GM21576 (cell line): ENCODE data around the gene SPTBN5.

ENCODE experiments used
- ATAC-seq: cut with Tn5 transposase; IDR thresholded peaks from one replicate; pipeline ENCODE4 v1.9.1; 2021; ENCODE audit warnings: mild to moderate bottlenecking, moderate library complexity; ENCODE audit not compliant: unreplicated experiment

Gene SPTBN5

DNA sequence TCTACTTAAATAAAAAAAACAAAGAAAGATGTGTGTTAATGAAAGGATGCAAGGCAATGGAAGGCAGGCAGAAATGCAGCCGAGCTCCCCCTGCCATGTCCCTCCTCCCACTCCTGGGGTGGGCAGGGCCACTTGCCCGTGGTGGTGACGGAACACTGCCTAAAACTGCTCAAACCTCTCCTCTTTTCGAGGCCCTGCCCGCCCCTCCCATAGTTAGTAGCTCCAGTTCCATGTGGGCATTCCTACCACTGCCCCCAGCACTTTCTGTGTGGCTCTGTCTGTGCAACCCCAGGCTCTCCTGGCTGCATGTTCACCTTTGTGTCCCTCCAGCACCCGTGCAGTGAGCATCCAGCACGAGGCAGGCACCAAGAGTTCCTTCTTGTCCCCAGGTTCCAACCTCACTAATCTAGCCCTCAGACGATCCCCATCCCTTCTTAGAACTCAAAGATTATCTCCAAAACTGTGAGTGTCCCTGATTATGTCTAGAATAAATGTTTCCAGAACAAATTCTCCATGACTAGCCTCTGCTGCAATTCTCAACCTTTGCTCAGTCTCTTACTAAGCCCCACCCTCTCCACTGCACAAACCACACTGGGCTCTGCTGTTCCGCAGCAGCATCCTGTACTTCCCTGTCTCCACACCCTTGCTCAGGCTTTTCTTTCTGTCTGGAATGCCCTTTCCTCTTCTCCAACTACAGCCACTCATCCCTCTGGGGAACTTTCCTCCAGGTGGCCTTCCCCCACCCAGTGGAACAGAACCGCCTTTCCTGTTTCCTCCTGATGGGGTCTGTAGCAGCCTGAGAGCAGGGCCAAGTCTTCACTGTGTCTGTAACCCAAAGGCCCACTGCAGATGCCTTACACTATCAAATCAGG is 32.6 kb upstream of the SPTBN5 start:
- ATAC-seq = no peak

DNA sequence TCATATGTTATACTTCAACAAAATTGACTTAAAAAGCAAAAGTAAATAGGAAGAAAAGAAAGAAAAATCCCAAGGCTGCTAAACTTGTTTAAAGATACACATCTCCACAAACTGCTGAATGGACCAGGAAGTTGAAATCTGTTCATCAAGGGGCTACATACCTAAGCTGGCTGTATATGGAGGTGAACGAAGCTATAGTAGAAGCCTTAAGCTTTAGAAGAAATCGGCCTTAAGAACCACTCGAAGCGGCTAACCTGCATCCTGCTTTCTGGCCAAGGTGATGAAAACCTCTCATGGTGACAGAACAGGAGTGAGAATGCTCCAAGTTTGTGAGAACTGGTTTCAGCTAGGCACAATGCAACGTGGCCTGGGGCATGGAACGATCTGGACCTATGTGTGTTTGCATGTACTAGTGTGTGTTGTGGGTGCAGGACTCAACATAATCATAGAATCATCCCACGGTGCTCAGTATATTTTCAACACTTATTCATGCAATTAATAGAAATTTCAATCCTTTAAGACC is 31.3 kb upstream of the SPTBN5 start:
- ATAC-seq = no peak

DNA sequence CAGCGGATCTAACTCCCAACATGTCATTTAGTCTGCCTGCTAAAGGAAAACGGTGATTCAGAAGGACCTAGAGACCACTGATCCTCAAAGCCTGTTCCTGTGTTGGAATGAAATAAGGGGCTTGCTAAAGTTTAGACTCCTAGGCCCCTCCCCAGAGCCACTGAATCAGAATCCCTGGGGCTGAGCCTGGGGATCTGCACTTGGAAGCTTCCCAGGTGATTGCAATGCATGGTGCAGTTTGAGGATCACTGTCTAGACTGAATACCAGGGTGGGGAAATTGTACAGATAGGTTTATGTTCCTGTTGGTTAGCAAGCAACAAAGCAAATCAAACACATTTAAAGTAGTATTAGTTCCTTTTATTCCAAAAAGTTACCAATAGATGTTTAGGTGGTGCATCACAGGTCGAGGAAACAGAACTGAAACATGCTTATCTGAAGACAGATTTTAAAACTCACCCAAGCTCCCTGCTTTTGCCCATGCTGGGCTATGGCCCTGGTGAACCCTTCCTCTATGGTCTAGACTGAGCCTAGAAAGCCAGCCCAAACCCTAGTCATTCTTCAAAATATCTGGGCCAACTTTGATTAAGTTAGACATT is 29.6 kb upstream of the SPTBN5 start:
- ATAC-seq = no peak

DNA sequence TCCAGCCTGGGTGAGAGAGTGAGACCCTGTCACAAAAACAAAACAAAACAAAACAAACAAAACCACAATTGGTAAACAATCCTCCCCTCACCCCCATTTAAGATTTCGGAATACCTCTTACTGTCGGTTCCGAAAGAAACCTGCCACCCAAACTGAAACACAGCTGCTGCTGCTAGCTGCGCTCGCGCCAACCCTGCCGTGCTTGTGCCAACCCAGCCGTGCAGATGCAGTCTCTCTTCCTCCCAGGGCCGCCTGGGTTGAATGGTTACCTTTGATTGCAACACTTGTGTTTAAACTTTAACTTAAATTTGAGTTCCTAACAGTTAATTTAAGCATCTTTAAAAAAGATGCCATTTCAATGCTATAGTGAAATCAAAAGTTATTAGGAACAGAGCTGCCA is 28.5 kb upstream of the SPTBN5 start:
- no peak for ATAC-seq

DNA sequence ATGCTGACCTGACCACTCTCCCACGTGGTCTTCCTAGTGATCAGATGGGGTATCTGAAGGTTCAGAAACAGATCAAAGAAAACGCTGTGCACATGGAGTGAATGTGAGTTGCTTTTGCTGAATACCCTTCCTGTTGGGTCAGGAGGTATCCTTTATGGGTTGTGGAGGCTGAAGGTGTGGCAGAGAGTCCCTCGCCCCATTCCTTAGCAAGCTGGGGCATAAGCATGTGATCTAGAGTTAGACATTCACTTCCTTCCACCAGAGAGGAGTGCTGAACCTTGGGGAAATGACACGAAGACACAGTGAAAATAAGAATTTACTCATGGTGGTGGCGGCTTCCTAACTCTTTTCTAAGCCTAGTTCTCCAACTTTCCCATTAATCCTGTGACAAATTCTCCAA is 27.8 kb upstream of the SPTBN5 start:
- ATAC-seq = no peak

DNA sequence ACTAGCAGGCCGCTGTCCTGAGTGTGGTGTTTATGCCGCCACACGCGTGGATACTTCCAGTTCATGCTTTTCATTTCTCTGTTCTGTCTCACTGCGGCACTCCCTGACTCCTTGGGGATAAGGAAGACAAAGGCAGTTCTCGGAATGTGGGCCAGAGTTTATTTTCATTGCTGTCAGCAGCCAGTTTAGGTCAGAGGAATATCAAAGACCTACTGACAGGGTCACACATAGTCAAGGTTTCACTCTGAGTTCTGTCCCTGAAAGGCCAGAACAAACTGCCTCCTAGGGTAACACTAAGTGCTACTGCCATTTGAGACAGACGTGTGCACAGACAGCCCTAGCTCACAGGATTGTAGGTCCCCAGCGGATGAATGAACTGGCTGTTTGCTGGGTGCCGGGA is 27.3 kb upstream of the SPTBN5 start:
- no peak for ATAC-seq

DNA sequence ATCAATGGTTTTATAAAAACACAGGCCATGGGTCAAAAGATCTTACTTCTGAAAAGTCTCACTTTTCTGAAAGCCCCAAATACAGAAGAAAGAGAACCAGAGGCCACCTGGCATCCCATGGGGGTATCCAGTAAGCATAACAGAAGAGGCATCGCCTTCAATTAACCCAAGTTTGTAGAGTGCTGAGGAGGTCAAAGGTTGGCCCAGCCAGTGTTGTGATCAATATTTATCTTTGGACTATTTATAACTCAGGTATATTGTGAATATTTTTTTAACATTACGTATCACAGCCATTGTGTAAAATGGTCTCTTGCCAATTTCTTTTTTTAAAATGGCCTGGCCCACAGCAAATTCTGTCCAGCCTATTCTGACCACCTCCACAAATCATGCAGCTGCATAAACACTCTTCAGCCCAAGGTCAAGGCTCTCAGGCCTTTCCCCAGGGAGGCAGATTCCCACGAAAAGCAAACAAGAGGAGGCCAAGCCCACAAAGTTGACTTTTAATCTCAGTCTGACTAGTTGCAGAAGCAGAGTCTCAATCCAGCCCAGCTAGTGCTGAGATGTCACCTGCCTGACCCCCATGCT is 26.2 kb upstream of the SPTBN5 start:
- ATAC-seq = no peak

DNA sequence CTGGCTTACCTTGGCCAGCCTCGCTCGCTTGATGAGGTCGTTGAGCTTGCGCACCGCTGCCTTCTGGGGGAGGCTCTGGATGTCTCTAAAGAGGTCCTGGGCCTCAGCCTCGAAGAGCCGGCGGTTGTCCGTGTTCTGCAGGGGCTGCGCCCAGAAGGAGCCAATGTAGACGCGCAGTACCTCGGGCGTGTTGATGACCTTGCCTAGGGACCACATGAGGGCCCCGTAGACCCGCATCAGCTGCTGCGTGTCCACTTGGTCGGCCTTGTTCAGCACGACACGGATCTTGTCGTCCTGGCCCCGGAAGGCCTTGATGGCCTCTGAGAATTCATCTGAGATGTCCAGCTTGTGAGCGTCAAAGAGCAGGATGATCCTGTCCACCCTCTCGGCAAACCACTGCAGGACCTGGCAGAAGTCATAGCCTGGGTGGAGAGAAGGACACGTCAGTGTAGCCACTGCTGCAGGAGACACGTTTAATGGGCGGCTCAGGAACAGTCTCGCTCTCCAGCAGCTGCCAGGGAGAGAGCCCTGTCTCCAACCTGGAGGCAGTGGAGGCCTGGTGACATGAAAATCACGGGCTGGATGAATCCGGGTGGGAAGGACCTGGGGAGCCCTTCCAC is 25.5 kb upstream of the SPTBN5 start:
- no peak for ATAC-seq

DNA sequence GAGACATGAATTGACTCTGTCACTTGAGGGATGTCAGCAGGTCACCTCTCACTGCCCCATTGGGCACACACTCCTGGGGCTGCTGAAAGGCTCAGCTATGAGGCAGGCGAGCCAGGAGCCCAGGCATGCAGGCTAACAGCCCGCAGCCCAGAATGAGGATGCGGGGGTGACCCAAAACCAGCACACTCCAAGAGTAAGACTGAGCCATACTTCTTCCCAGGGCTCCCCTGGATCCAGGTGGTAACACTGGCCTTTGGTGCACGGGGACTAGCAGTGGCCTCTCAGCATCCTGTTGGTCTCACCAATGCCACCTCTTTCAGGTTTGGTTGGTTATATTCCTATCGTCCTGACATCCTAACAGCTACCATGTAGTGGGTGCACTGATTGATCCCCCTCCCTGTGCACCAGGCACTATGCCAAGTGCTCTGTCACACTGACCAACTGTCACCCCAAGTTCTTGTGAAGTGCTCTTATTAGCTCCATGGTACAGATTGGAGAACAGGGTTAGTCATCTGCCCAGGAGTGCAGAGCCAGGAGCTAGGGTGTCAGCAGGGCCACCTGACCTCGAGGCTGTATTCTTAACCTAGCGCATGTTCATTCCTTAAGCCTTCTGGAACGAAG is 24.8 kb upstream of the SPTBN5 start:
- ATAC-seq = no peak

DNA sequence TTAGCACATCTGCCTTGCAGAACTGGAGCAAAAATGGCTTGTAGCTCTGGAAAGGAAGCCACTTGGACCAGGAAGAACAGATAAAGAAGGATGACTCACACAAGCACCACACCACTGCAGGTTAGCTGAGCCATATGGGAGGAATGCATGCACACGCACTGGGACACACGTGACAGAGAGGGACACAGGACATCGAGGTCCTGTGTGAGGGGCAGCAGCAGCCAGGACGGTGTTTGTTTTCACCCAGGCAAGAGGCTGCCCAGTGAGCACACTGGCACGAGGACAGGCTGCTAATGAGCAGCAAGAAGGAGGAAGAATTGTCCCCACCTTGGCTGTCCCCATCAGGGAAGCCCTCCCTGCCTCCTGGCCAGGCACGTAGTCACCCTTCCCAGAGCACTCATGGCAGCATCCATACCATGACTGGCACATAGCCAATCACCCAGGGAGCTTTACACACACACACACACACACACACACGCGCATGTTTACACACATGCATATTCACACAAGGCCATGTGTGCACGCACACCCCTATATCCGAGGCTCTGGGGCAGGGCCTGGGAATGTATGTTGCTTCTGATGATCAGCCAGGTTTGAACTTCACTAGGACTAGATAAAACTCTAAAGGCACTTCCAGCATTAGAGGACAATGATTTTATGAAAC is 24.0 kb upstream of the SPTBN5 start:
- no peak for ATAC-seq

DNA sequence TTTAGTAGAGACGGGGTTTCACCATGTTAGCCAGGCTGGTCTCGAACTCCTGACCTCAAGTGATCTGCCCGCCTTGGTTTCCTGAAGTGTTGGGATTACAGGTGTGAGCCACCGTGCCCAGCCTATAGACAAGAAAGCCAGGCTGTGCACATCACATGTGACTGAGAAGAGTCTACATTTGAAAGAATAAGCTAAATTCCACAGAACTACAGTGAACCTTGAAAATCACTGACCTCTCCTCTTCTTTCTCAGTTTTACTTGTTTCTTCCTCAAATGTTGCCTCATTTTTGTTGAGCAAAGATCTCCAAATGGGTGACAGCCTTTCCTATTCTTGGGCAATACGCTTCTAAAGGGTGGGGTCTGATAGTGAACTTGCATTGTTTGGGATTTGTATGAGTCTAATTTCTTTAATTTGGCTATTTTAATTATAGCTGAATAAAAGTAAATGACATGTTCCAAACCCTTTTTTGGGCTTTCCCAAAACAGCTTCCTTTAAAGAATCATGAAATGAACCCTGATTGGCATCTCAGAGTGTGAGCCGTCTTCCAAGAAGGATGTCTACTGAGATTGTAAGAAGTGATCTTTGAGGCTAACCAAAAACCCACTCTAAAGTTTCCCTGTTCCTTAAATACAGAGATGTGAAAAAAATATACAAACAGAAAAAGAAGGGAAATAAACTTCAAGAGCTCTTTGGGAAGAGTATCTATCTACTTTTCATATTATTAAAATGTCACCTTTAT is 21.6 kb upstream of the SPTBN5 start:
- ATAC-seq = no peak

DNA sequence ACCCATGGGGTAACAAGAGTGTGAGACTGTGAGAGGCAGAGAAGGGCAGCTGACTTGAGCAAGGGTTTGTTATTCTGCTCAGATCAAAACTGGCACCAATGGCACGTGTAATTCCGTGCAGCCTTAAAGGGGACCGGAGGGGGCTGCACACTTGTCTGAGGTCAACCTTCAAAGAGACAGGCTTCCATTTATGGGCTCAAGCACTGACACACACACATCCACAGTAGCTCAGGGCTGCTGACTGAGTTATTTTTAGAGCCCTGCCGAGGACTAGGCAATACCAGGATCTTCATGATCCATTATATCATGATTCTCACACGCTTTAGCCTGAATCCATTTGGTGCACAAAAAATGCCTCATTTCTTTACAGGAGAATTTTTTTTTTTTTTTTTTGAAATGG is 20.6 kb upstream of the SPTBN5 start:
- no peak for ATAC-seq

DNA sequence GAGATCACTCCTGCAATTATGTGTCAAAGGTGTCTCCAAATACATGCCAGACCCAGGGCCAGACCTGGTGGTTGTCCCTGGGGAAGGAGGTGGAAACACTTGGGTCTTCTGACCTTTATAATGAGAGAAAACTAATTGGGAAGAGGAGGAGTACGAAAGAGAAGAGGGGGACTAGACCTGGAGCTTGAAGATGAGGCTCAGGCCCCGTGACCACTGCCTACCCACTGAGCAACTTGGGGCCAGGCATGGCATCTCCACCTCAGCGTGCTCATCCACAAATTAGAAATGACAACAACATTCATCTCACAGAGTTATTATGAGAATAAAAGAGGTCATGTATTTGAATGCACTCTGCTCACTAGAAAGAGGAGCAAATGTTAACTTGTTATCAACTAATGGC is 19.4 kb upstream of the SPTBN5 start:
- no peak for ATAC-seq

DNA sequence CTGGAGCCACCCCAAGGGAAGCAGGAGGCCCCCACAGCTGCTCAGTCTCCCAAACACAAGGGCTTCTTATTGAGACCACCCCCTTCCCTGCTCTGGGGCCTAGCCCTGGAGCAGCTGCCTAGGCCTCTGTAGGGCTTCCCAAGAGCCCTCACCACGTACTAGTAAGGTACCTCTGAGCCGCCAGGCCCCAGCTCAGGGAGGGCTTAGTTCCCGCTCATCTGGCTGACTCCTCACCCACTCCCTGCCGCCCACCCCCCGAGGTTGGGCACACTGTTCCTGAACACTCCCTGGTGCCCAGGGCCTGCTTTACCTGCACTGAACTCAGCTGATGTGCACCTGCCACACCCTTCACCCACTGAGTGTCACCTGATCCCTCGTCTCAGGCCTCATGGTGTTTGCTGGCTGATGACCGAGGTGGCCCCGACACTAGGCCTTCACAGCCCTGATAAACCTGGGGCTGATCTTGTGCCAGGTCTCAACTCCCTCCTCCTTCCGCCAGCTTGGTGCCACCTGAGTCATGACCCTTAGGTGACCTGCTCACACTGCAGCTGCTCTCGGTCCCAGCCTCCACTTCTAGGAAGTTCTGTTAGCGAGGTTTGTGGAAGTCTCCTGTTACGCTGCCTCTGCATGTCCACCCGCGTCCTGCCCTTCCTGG is 18.0 kb upstream of the SPTBN5 start:
- no peak for ATAC-seq

DNA sequence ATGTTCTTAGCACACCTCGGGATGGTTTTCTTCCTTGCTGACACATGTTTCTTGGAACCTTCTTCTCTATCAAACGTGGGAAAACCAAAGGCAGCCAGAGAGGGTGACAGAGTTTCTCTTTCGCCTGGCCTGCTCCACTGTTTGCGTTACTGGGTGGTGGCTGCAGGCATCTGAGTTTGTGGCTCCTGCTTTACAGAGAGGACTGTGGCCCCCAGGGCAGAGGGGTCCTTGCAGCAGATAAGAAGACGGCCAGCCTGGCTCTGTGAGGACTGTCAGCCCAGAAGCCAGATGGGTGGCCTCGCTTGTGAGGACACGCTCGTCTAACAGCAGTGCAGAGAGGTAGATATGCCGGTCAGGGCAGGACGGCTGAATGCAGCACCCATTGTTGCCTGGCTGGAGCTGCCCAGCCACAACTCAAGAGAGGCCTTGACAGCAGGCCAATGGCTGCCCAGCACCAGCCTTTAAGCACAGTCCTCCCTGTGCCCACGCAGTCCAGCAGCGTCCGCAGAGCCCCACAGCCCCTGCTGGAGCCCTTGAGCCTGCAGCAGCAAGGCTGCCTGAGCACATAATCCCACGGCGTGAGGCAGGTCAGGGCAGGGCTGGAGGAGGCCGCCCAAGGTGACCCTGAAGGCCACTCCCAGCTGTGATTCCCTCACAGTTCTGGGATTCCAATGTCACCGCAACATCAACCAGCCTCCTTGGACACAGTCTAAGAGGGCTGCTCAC is 15.0 kb upstream of the SPTBN5 start:
- ATAC-seq = no peak

DNA sequence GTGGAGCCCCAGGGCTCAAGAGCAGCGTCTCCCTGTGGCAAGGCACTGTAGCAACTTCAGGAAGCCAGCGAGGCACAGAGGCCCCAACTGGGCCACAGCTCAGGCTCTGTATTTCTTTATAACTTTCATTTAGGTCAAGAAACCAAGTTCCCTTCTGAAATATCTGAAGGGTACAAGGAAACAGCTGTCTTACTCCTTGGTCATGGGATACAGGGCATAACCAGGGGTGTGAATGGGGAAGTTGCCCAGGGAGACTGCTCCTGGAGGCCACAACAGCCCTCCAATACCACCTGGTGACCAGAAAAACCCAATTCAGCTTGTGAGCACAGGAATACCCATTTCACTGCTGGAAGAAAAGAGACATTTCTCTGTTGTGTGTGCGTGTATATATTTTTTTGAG is 13.3 kb upstream of the SPTBN5 start:
- no peak for ATAC-seq

DNA sequence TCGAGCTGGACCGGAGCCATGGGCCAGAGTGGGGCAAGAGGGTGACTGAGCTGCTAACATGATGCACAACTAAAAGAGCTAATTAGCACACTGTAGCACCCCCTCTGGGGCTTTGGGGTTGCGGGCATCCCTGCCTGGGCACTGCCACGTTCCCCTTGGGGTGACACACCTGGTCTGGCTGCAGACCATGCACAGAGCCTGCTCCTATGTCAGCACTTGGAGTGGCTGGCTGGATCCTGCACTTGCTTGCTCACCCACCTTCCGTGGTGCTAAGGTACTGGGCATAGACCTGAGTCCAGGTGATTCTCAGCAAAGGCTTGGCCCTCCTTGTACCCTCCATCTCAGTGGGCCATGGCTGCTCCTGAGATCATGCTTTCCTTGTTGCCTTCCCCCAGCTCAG is 12.8 kb upstream of the SPTBN5 start:
- ATAC-seq = no peak

DNA sequence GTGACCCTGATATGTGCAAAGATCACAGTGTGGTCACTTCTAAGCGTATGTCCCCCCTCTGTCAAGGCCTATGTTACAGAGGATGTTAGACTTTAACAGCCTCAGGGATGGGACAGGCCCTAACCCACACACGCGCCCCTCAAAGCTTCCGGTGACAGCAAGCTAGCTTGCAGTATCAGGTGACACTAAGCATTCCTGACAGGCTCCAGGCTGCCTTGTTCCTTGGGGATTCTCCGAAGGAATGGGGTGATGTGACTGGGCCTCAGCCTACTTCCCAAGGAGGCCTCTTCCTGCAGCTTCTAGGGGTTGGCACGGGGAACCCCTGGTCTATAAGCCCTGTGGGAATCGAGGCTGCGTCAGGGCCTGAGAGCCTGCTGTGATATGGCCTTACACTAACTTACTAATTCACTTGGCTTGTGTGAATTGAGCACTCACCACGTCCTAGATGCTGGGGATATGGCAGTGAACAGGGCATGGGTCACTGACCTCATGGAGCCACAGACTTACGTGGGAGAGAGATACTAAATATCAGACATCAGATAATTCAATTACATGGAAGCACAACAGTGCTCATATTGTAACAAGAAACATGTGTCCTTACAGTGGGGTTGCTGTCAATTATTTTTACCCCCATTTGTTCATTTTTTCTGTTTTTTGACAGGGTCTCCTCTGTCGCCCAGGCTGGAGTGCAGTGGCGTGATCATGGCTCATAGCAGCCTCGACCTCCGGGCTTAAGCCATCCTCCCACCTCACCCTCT is 11.4 kb upstream of the SPTBN5 start:
- no peak for ATAC-seq
